Upper lobe of left lung (tissue), 6 donors: ENCODE results near the gene C2CD4D. TPM values are rescaled to one million over a fixed set of nuclear protein-coding genes. Genes with fewer than 3 reads are reported as not detected.

ENCODE experiments used
- ATAC-seq, 2 donors: fragments of 200-7000 bp; cut with Tn5 transposase; one replicate each; pipeline ENCODE4 v1.9.1; 2022; ENCODE audit warnings: mild to moderate bottlenecking in 2 of 2, moderate library complexity in 2 of 2; ENCODE audit not compliant: low FRiP score in 2 of 2
- DNase-seq, 2 donors: peaks; one replicate each; pipeline ENCODE4 v3.0.0-alpha.2; 2019 to 2020
- H3K27ac ChIP-seq, 4 donors: fragments of 200-600 bp; sonication (generic); one replicate each; pipeline ENCODE4 v1.5.1; 2016 to 2019
- H3K27me3 ChIP-seq, 4 donors: fragments of 200-600 bp; sonication (generic); one replicate each; pipeline ENCODE4 v1.5.1; 2017 to 2019
- H3K36me3 ChIP-seq, 4 donors: fragments of 200-600 bp; sonication (generic); one replicate each; pipeline ENCODE4 v1.5.1; 2016 to 2019
- H3K4me1 ChIP-seq, 4 donors: fragments of 200-600 bp; sonication (generic); one replicate each; pipeline ENCODE4 v1.5.1; 2018 to 2019
- H3K4me3 ChIP-seq, 4 donors: fragments of 200-600 bp; sonication (generic); one replicate each; pipeline ENCODE4 v1.5.1; 2017 to 2019; ENCODE audit warnings: mild to moderate bottlenecking in 2 of 4, moderate library complexity in 1 of 4
- H3K9me3 ChIP-seq, 4 donors: fragments of 200-600 bp; sonication (generic); one replicate each; pipeline ENCODE4 v1.5.1; 2018 to 2019
- CTCF ChIP-seq, 6 experiments: fragments of 450-650 bp in 4 of 6; fragments of 200-600 bp in 2 of 6; sonication (generic) in 2 of 6; IDR thresholded peaks; one replicate each; pipeline ENCODE4 v1.5.1; 2016 to 2019; ENCODE audit warnings: antibody characterized with exemption in 6 of 6
- EP300 ChIP-seq, 4 donors: sonication (generic); formaldehyde crosslinking; IDR thresholded peaks; one replicate each; pipeline ENCODE4 v1.5.1; 2017; ENCODE audit warnings: antibody characterized with exemption in 4 of 4, control low read depth in 2 of 4
- POLR2A ChIP-seq, 4 donors: fragments of 450-650 bp; IDR thresholded peaks; one replicate each; pipeline ENCODE4 v1.5.1; 2016 to 2017; ENCODE audit warnings: antibody characterized with exemption in 4 of 4, mild to moderate bottlenecking in 2 of 4
- POLR2AphosphoS5 ChIP-seq, 2 donors: sonication (generic); formaldehyde crosslinking; IDR thresholded peaks; one replicate each; pipeline ENCODE4 v1.5.1; 2017; ENCODE audit warnings: antibody characterized with exemption in 2 of 2
- WGBS, 2 donors: methylation state at CpG; one replicate each; pipeline ENCODE4 v1.1.5; 2017 to 2018; 5-methylcytosine and 5-hydroxymethylcytosine counted together
- total RNA-seq, 6 donors: library from RNA; depleted of rRNA in 4 of 6; stranded (reverse); fragments of >200 nt in 4 of 6; gene quantifications; one replicate each; pipeline versions ENCODE4 v1.1.0 to v1.2.1, GENCODE V29; 2016 to 2021
- donor health status: DM: no; HTN: no; CAD: no; lungs with moderate emphysema.
- donor health status: DM: no; HTN: yes; CAD: no; lungs with severe emphysema.

Gene C2CD4D
- total RNA-seq, 6 donors from 2014 or later: 0.29 to 3.6 (median 0.78) TPM; not detected in 2

DNA sequence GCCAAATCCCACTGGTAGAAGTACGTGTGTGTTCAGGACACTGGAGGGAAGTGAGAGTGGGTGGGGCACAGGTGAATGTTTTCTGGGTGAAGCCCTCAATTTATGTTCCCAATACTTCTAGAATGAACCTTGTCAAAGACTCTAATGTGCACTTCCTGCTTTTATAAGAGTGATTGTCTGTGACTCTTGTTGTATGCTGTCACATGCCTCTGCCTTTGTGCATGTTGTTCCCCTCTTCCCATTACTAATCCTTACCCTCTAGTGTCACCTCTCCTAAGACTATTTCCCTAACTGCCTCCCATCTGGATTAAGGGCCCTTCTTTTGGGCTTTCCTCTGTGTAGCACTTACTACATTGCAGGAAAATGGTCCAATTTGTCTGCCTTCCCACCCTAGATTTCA lies 31.9 kb downstream of the C2CD4D start:
- DNase-seq (no peak), ATAC-seq (no peak)
- TF ChIP-seq POLR2A (IDR thresholded peaks at IDR 0.05) (no peak), EP300 (IDR thresholded peaks at IDR 0.05) (no peak)
- H3K27ac ChIP-seq: no peak overlapping the region
- no peaks in the 10 kb centered on the region for H3K27me3 ChIP-seq
- no peaks in the 10 kb centered on the region for H3K9me3 ChIP-seq
- H3K36me3 ChIP-seq: peaks cover 0 to 3% (median 0%) of the 10 kb centered on the region in 4 donors
- H3K4me3 ChIP-seq: no peak overlapping the region
- WGBS, 2 donors: 61 to 77% methylated on average over 1 of the region's 1 CpG
- no peaks in the 10 kb centered on the region for H3K4me1 ChIP-seq

DNA sequence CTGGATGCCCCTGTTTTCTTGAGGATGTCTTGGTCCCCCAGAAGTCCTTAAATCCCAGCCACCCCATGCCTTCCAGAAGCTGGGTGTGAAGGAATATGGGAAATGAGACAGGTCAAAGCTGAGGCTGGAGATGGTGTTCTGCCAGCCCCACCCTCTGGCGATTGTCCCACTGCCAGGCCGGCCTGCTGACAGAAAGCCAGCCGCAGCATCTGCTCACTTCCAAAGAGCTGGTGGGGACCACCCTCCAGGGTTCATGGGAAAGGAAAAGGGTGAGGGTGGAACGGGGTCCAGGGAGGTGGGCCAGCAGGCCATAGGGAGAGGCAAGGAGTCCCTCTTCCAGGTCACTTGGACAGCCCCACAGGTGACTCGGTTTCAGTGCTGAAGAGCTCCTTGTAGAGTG lies 32.5 kb downstream of the C2CD4D start:
- Histone ChIP-seq H3K9me3 (no peaks in the 10 kb centered on the region), H3K27ac (no peak overlapping the region), H3K4me1 (no peaks in the 10 kb centered on the region), H3K36me3 (no peaks in the 10 kb centered on the region), H3K27me3 (no peaks in the 10 kb centered on the region), H3K4me3 (no peak overlapping the region)
- TF ChIP-seq EP300 (IDR thresholded peaks at IDR 0.05) (no peak), CTCF (IDR thresholded peaks at IDR 0.05) (no peak), POLR2A (IDR thresholded peaks at IDR 0.05) (no peak), POLR2AphosphoS5 (IDR thresholded peaks at IDR 0.05) (no peak)
- DNase-seq (no peak), ATAC-seq (peak in 1 of 2 donors; percentile 6)
- 83 to 91% methylated on average over 5 of the region's 5 CpGs for WGBS, 2 donors

GRCh38 chr1:151806170-151806569 lies 33.5 kb downstream of the C2CD4D start:
- no peak for TF ChIP-seq CTCF (IDR thresholded peaks at IDR 0.05)
- no peak for TF ChIP-seq POLR2A (IDR thresholded peaks at IDR 0.05)
- no peak for TF ChIP-seq POLR2AphosphoS5 (IDR thresholded peaks at IDR 0.05)
- no peak for TF ChIP-seq EP300 (IDR thresholded peaks at IDR 0.05)
- DNase-seq (no peak), ATAC-seq (no peak)
- H3K9me3 ChIP-seq: no peaks in the 10 kb centered on the region
- H3K4me3 ChIP-seq: no peak overlapping the region
- H3K27me3 ChIP-seq: no peaks in the 10 kb centered on the region
- WGBS, 2 donors: 79 to 93% methylated on average over 2 to 7 of the region's 7 CpGs
- H3K4me1 ChIP-seq: no peaks in the 10 kb centered on the region
- H3K36me3 ChIP-seq: no peaks in the 10 kb centered on the region
- H3K27ac ChIP-seq: no peak overlapping the region

GRCh38 chr1:151805066-151805820 lies 34.4 kb downstream of the C2CD4D start, which contains the start of gene LINGO4:
Gene LINGO4, minus strand, starts transcription at chr1:151805419. Its CDS starts 2,715 bp downstream, at chr1:151802704.
- Histone ChIP-seq H3K27ac (no peak within 1 kb of the TSS), H3K36me3 (no peaks in the 10 kb centered on the region), H3K27me3 (no peaks in the 10 kb centered on the region), H3K4me1 (no peaks in the 10 kb centered on the region), H3K4me3 (no peak within 1 kb of the TSS), H3K9me3 (no peaks in the 10 kb centered on the region)
- WGBS, 2 donors: 66 to 73% methylated on average over 6 to 12 of the region's 12 CpGs
- no peak for ATAC-seq
- peak in 1 of 2 donors; percentile 65 for DNase-seq
- TF ChIP-seq EP300 (IDR thresholded peaks at IDR 0.05): no peak
- no peak for TF ChIP-seq CTCF (IDR thresholded peaks at IDR 0.05)

- no peak for ATAC-seq
- H3K27me3 ChIP-seq: no peaks in the 10 kb centered on the region
- 97 to 98% methylated on average over 3 of the region's 3 CpGs for WGBS, 2 donors
- H3K9me3 ChIP-seq: no peaks in the 10 kb centered on the region
- no peak overlapping the region for H3K4me3 ChIP-seq
- no peak for DNase-seq
- H3K36me3 ChIP-seq: no peaks in the 10 kb centered on the region
- no peaks in the 10 kb centered on the region for H3K4me1 ChIP-seq
- H3K27ac ChIP-seq: no peak overlapping the region
- TF ChIP-seq POLR2A (IDR thresholded peaks at IDR 0.05): no peak
These were observed 35.7 kb downstream of the C2CD4D start for GRCh38 chr1:151803915-151804314.

GRCh38 chr1:151803164-151803563 lies 36.5 kb downstream of the C2CD4D start:
- no peaks in the 10 kb centered on the region for H3K9me3 ChIP-seq
- no peak for DNase-seq

More at GRCh38 chr1:151803164-151803563, 36.5 kb downstream of the C2CD4D start:
- H3K36me3 ChIP-seq: no peaks in the 10 kb centered on the region
- H3K27ac ChIP-seq: no peak overlapping the region
- no peak for ATAC-seq
- TF ChIP-seq EP300 (IDR thresholded peaks at IDR 0.05) (no peak), CTCF (IDR thresholded peaks at IDR 0.05) (no peak), POLR2A (IDR thresholded peaks at IDR 0.05) (no peak), POLR2AphosphoS5 (IDR thresholded peaks at IDR 0.05) (no peak)
- H3K4me3 ChIP-seq: no peak overlapping the region
- H3K27me3 ChIP-seq: no peaks in the 10 kb centered on the region
- no peaks in the 10 kb centered on the region for H3K4me1 ChIP-seq
